GM19438 (cell line): ENCODE data around the gene SLC17A4.

ENCODE experiments used
- ATAC-seq: cut with Tn5 transposase; IDR thresholded peaks from one replicate; pipeline ENCODE4 v1.9.1; 2021; ENCODE audit warnings: low read depth; ENCODE audit not compliant: unreplicated experiment

Gene SLC17A4

GRCh38 chr6:25754535-25754934 is at the start of gene SLC17A4:
Gene SLC17A4 (plus strand): TSS chr6:25754742. CDS start chr6:25761963, 7,221 bp downstream.
- ATAC-seq, result no peak

- ATAC-seq, result no peak
Measured at GRCh38 chr6:25706314-25707014, 48.1 kb upstream of the SLC17A4 start.

GRCh38 chr6:25709761-25710160 is 44.8 kb upstream of the SLC17A4 start:
- ATAC-seq, result no peak

- ATAC-seq, result no peak
Measured at GRCh38 chr6:25710287-25710686, 44.3 kb upstream of the SLC17A4 start.

- ATAC-seq, result no peak
Measured at GRCh38 chr6:25713824-25714223, 40.7 kb upstream of the SLC17A4 start.

GRCh38 chr6:25714765-25715164 is 39.8 kb upstream of the SLC17A4 start:
- ATAC-seq, result no peak

- ATAC-seq, result no peak
Measured at GRCh38 chr6:25715794-25716193, 38.7 kb upstream of the SLC17A4 start.

- no peak for ATAC-seq
Measured at GRCh38 chr6:25717866-25718740, 36.4 kb upstream of the SLC17A4 start.

GRCh38 chr6:25726122-25726911 is 28.2 kb upstream of the SLC17A4 start:
- ATAC-seq, result no peak

- ATAC-seq, result no peak
Measured at GRCh38 chr6:25727028-25727427, 27.5 kb upstream of the SLC17A4 start.

GRCh38 chr6:25730907-25731306 is 23.6 kb upstream of the SLC17A4 start:
- no peak for ATAC-seq

- no peak for ATAC-seq
Measured at GRCh38 chr6:25731721-25732120, 22.8 kb upstream of the SLC17A4 start.

- no peak for ATAC-seq
Measured at GRCh38 chr6:25732468-25733198, 21.9 kb upstream of the SLC17A4 start.

GRCh38 chr6:25735261-25735660 is 19.3 kb upstream of the SLC17A4 start:
- ATAC-seq, result no peak

- ATAC-seq, result no peak
Measured at GRCh38 chr6:25743868-25744267, 10.7 kb upstream of the SLC17A4 start.

- ATAC-seq, result no peak
Measured at GRCh38 chr6:25745836-25746235, 8.7 kb upstream of the SLC17A4 start.

- ATAC-seq, result no peak
Measured at GRCh38 chr6:25746968-25747367, 7.6 kb upstream of the SLC17A4 start.

GRCh38 chr6:25747477-25747876 is 7.1 kb upstream of the SLC17A4 start:
- ATAC-seq, result no peak

GRCh38 chr6:25748049-25748448 is 6.5 kb upstream of the SLC17A4 start:
- no peak for ATAC-seq
